ENCODE data around the gene CYTH1. TPM values are rescaled to one million over a fixed set of nuclear protein-coding genes. Genes with fewer than 3 reads are reported as not detected.

The CYTH1 gene
- polyA plus RNA-seq, 4 donors: 37.6 to 46.3 (median 38.9) TPM

DNA sequence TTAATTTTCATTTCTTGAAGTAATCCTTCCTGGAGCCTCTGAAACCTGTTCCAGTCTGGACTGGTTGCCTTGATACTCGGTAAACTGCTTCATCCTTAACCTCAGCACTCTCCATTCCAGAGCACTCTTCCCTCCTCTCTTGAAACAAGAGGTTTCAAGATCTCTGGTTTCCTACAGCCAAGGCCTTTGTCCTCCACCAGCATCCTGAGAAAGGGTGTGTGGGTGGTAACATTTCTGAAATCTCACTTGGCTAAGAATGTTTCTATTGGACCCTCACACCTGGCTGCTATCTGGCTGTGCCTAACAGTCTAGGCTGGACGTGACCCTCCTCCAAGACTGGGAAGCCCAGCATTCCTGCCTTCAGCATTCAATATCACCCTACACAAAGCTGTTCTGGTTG lies 99.7 kb downstream of the CYTH1 start:
- H3K4me1 ChIP-seq (ENCODE audit: control insufficient read depth in 3 of 3, insufficient read depth in 2 of 3, low read depth in 1 of 3, low read length in 2 of 3): no peaks in the 10 kb centered on the region
- no peak overlapping the region for H3K27ac ChIP-seq (ENCODE audit: low read depth in 1 of 3, low read length in 2 of 3)
- FAIRE-seq (no peak), DNase-seq (no peak)
- 90 to 100% (median 100%) methylated on average over 2 of the region's 2 CpGs for WGBS, 3 donors
- no peaks in the 10 kb centered on the region for H3K27me3 ChIP-seq (ENCODE audit: control insufficient read depth in 3 of 3, insufficient read depth in 3 of 3, low read length in 3 of 3)
- H3K36me3 ChIP-seq (ENCODE audit: control insufficient read depth in 3 of 3, insufficient read depth in 2 of 3, low read depth in 1 of 3, low read length in 3 of 3): peaks cover 17 to 61% (median 23%) of the 10 kb centered on the region in 3 donors
- no peaks in the 10 kb centered on the region for H3K9me3 ChIP-seq (ENCODE audit: control insufficient read depth in 2 of 2, insufficient read depth in 1 of 2, low read depth in 1 of 2, low read length in 1 of 2)
- no peak overlapping the region for H3K4me3 ChIP-seq (ENCODE audit: low read depth in 1 of 3, low read length in 3 of 3)

DNA sequence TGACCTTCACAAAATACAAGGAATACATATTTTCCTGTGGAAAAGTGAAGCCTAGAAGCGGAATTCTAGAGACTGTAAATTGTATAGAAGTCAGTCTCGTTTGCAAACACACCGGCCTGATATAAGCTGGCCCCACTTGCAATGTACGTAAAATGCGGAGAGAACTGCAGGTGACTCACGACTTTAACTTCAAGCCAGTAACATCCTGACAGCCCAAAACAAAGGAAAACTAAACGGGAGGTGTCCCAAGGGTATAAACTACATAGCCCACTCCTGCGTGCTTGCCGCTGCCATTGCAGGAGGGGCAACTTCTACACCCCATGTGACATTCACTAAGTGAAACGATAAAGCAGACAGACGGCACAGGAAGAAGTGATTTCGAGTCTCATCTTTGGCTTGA lies 101.6 kb downstream of the CYTH1 start:
- H3K4me3 ChIP-seq (ENCODE audit: low read depth in 1 of 3, low read length in 3 of 3): no peak overlapping the region
- no peaks in the 10 kb centered on the region for H3K9me3 ChIP-seq (ENCODE audit: control insufficient read depth in 2 of 2, insufficient read depth in 1 of 2, low read depth in 1 of 2, low read length in 1 of 2)
- no peaks in the 10 kb centered on the region for H3K4me1 ChIP-seq (ENCODE audit: control insufficient read depth in 3 of 3, insufficient read depth in 2 of 3, low read depth in 1 of 3, low read length in 2 of 3)
- H3K36me3 ChIP-seq (ENCODE audit: control insufficient read depth in 3 of 3, insufficient read depth in 2 of 3, low read depth in 1 of 3, low read length in 3 of 3): peaks cover 18 to 74% (median 36%) of the 10 kb centered on the region in 3 donors
- 86 to 96% (median 91%) methylated on average over 12 of the region's 12 CpGs for WGBS, 3 donors
- no peak for FAIRE-seq
- DNase-seq: no peak
- no peak overlapping the region for H3K27ac ChIP-seq (ENCODE audit: low read depth in 1 of 3, low read length in 2 of 3)
- no peaks in the 10 kb centered on the region for H3K27me3 ChIP-seq (ENCODE audit: control insufficient read depth in 3 of 3, insufficient read depth in 3 of 3, low read length in 3 of 3)

DNA sequence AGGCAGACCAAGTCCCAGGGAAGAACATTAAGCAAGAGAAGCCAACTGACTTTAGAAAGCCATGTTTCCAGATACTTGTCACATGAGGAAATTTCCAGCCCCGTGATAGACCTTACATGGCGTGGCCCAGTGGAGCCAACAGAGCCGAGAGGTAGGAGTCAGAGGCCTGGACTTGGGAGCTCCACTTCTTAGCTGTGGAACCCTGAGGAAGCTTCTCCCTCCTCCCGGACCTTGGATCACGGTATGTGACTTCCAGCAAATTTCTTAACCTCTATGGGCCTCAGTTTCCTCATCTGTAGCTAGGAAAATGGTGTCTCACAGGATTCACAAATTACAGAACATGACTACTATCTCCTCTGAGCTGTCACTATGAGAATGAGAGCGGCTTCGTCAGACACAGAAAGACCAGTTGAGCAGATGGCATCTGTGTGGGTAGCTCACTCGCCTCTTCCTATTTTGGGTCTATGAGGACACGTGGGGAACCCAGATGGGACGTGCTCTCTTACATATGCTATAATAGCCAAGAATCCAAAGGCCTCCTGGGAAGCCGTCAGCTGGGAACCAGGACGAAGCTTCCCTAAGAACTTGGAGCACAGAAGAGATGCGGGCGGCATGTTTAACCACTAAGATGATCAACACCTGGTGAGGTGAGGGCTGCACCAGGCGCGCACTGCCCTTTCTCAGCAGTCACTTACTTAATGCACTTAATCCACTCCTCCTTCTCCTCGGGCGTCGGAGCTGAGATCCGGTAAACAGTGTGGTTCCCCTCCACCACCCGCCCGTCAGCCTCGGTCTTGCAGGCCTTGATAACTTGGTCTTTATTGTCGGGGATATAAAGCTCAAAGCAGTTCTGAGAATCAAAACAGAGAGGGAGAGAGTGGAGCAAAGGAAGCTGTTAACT lies 102.3 kb downstream of the CYTH1 start:
- H3K4me1 ChIP-seq (ENCODE audit: control insufficient read depth in 3 of 3, insufficient read depth in 2 of 3, low read depth in 1 of 3, low read length in 2 of 3): no peaks in the 10 kb centered on the region
- peaks cover 18 to 80% (median 41%) of the 10 kb centered on the region in 3 donors for H3K36me3 ChIP-seq (ENCODE audit: control insufficient read depth in 3 of 3, insufficient read depth in 2 of 3, low read depth in 1 of 3, low read length in 3 of 3)
- no peak for DNase-seq
- no peak for FAIRE-seq
- no peak overlapping the region for H3K27ac ChIP-seq (ENCODE audit: low read depth in 1 of 3, low read length in 2 of 3)
- no peak overlapping the region for H3K4me3 ChIP-seq (ENCODE audit: low read depth in 1 of 3, low read length in 3 of 3)
- no peaks in the 10 kb centered on the region for H3K27me3 ChIP-seq (ENCODE audit: control insufficient read depth in 3 of 3, insufficient read depth in 3 of 3, low read length in 3 of 3)
- no peaks in the 10 kb centered on the region for H3K9me3 ChIP-seq (ENCODE audit: control insufficient read depth in 2 of 2, insufficient read depth in 1 of 2, low read depth in 1 of 2, low read length in 1 of 2)
- 92 to 97% (median 94%) methylated on average over 24 of the region's 24 CpGs for WGBS, 3 donors

GRCh38 chr17:78678711-78679110 lies 103.4 kb downstream of the CYTH1 start:
- DNase-seq (no peak), FAIRE-seq (no peak)
- 98 to 99% (median 98%) methylated on average over 6 of the region's 6 CpGs for WGBS, 3 donors

DNA sequence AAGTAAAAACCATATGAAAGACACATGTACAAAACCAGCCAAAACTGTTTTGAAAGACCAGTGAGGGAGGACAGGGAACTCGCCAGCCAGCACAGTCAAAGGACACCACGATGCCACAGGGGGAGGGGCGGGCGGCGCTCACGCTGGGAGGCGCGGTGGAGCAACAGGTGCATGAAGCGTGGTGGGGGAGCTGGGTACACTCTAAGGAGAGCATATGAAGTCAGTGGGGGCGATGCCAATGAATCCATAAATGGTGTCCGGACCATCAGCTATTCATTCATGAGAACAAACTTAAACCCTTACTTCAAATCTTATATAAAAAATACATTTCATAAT lies 103.9 kb downstream of the CYTH1 start:
- Histone ChIP-seq H3K4me3 (ENCODE audit: low read depth in 1 of 3, low read length in 3 of 3) (no peak overlapping the region), H3K27ac (ENCODE audit: low read depth in 1 of 3, low read length in 2 of 3) (no peak overlapping the region), H3K9me3 (ENCODE audit: control insufficient read depth in 2 of 2, insufficient read depth in 1 of 2, low read depth in 1 of 2, low read length in 1 of 2) (no peaks in the 10 kb centered on the region), H3K27me3 (ENCODE audit: control insufficient read depth in 3 of 3, insufficient read depth in 3 of 3, low read length in 3 of 3) (no peaks in the 10 kb centered on the region), H3K36me3 (ENCODE audit: control insufficient read depth in 3 of 3, insufficient read depth in 2 of 3, low read depth in 1 of 3, low read length in 3 of 3) (peaks cover 20 to 81% (median 43%) of the 10 kb centered on the region in 3 donors), H3K4me1 (ENCODE audit: control insufficient read depth in 3 of 3, insufficient read depth in 2 of 3, low read depth in 1 of 3, low read length in 2 of 3) (no peaks in the 10 kb centered on the region)
- WGBS, 3 donors: 91 to 96% (median 95%) methylated on average over 8 to 11 of the region's 11 CpGs
- FAIRE-seq: no peak
- no peak for DNase-seq

More at GRCh38 chr17:78678711-78679110, 103.4 kb downstream of the CYTH1 start:
- Histone ChIP-seq H3K27me3 (ENCODE audit: control insufficient read depth in 3 of 3, insufficient read depth in 3 of 3, low read length in 3 of 3) (no peaks in the 10 kb centered on the region), H3K9me3 (ENCODE audit: control insufficient read depth in 2 of 2, insufficient read depth in 1 of 2, low read depth in 1 of 2, low read length in 1 of 2) (no peaks in the 10 kb centered on the region), H3K4me1 (ENCODE audit: control insufficient read depth in 3 of 3, insufficient read depth in 2 of 3, low read depth in 1 of 3, low read length in 2 of 3) (no peaks in the 10 kb centered on the region), H3K4me3 (ENCODE audit: low read depth in 1 of 3, low read length in 3 of 3) (no peak overlapping the region), H3K27ac (ENCODE audit: low read depth in 1 of 3, low read length in 2 of 3) (no peak overlapping the region), H3K36me3 (ENCODE audit: control insufficient read depth in 3 of 3, insufficient read depth in 2 of 3, low read depth in 1 of 3, low read length in 3 of 3) (peaks cover 20 to 82% (median 45%) of the 10 kb centered on the region in 3 donors)

DNA sequence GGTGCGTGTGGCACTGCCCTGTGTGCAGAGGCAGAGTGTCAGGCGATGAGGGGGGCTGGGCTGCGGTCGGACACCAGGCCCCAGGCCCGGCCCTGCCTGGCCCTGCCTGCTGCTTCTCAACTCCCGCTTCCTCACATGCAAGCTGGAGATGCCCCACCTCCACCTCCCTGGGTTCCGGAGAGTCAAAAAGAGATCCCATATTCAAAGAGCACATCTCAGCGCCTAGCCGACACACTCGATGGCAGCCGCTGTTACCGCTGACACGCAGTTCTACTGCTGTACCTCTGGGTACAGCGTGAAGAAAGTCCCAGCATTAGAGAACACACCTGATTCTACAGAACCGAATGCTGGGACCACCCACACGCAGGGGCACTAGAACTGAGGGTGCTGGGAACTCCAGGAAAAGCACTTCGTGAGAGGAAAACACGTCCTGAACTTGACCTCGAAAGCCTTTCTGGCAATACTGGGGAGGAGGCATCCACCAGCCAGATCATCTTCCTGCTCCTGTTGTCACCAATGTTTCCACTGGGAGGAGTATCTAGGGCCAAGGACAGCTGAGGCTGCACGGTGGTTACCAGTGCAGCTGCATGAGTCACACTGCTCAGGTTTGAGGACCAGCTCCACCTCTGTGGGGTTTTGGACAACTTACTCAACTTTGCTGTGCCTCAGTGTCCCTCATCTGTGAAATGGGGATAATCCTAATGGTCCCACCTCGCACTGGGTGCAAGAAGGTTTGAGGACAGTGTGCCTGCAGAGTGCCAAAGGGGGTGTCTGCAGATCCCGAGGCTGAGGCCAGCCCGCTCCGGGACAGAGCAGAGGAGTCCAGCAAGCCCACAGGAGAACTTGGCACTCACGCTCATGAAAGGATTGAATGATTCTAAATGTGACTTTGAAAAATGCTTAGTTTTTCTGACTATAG lies 104.5 kb downstream of the CYTH1 start:
- Histone ChIP-seq H3K4me1 (ENCODE audit: control insufficient read depth in 3 of 3, insufficient read depth in 2 of 3, low read depth in 1 of 3, low read length in 2 of 3) (peaks cover 0 to 3% (median 0%) of the 10 kb centered on the region in 3 donors), H3K27me3 (ENCODE audit: control insufficient read depth in 3 of 3, insufficient read depth in 3 of 3, low read length in 3 of 3) (no peaks in the 10 kb centered on the region), H3K36me3 (ENCODE audit: control insufficient read depth in 3 of 3, insufficient read depth in 2 of 3, low read depth in 1 of 3, low read length in 3 of 3) (peaks cover 20 to 80% (median 43%) of the 10 kb centered on the region in 3 donors), H3K4me3 (ENCODE audit: low read depth in 1 of 3, low read length in 3 of 3) (no peak overlapping the region), H3K27ac (ENCODE audit: low read depth in 1 of 3, low read length in 2 of 3) (no peak overlapping the region), H3K9me3 (ENCODE audit: control insufficient read depth in 2 of 2, insufficient read depth in 1 of 2, low read depth in 1 of 2, low read length in 1 of 2) (no peaks in the 10 kb centered on the region)
- FAIRE-seq: no peak
- 92 to 95% (median 93%) methylated on average over 25 of the region's 25 CpGs for WGBS, 3 donors
- no peak for DNase-seq

- no peak for DNase-seq
- FAIRE-seq: no peak
- H3K4me3 ChIP-seq (ENCODE audit: low read depth in 1 of 3, low read length in 3 of 3): no peak overlapping the region
- H3K27ac ChIP-seq (ENCODE audit: low read depth in 1 of 3, low read length in 2 of 3): no peak overlapping the region
- H3K27me3 ChIP-seq (ENCODE audit: control insufficient read depth in 3 of 3, insufficient read depth in 3 of 3, low read length in 3 of 3): no peaks in the 10 kb centered on the region
- no peaks in the 10 kb centered on the region for H3K9me3 ChIP-seq (ENCODE audit: control insufficient read depth in 2 of 2, insufficient read depth in 1 of 2, low read depth in 1 of 2, low read length in 1 of 2)
- peaks cover 0 to 3% (median 0%) of the 10 kb centered on the region in 3 donors for H3K4me1 ChIP-seq (ENCODE audit: control insufficient read depth in 3 of 3, insufficient read depth in 2 of 3, low read depth in 1 of 3, low read length in 2 of 3)
- WGBS, 3 donors: 96% methylated on average over 25 to 26 of the region's 26 CpGs
- H3K36me3 ChIP-seq (ENCODE audit: control insufficient read depth in 3 of 3, insufficient read depth in 2 of 3, low read depth in 1 of 3, low read length in 3 of 3): peaks cover 20 to 78% (median 43%) of the 10 kb centered on the region in 3 donors
These were observed 105.4 kb downstream of the CYTH1 start for GRCh38 chr17:78676412-78677302.

Measured in small intestine (tissue), 7 donors.